ENCODE results near the gene MAP3K5.

Gene MAP3K5

DNA sequence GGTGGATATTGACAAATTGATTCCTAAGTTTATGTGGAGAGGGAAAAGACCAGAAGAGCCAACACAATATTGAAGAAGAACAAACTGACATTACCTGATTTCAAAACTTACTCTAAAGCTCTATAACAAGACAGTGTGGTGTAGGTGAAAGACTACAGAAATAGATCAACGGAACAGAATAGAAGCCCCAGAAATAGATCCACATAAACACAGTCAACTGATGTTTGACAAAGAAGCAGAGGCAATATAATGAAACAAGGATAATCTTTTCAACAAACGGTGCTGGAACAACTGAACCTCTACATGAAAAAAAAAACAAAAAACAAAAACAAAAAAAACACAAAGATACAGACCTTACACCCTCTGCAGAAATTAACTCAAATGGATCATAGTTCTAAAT, 50.2 kb downstream of the MAP3K5 start:
- no peak for DNase-seq

DNA sequence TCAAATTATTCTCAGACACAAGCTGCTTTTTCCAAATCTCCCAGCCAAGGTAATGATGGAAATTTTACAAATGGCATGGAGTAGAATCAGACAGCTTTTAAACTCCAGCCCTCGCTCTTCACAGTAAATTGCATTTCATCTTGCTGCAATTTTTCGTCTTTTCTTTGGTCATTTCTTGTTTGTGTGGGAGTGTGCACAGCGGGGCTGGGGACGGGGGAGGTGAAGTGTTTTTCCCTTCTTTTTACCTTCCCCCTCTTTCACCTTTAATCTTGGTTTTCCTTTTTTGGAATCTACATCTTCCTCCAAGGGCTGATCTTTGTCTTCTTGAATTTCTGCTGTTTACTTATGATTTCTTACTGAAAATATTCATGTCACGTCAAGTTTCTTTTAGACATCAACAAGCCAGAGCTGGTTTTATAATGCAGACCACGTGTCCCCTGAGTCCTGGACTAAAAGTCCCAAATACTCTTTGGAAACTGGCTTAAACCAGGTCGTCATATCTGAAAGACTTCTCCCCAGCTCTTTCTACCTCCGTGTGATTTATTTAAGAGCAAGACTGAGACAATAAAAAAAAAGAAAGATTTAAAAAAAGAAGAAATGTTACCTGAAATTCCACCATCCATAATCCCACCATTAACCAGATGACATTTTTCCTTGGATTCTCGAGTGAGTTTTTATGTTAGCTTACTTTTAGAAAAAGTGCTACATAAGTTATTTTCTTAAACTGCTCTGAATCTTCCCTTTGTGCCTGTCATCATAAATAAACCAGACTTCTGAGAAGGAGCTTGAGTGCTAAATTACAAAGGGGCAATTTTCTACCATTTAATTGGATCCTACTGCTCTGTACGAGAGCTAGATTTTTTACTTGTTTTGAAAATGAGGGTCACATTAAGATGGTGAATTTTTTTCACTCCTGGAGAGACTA, 52.0 kb downstream of the MAP3K5 start:
- no peak for DNase-seq

DNA sequence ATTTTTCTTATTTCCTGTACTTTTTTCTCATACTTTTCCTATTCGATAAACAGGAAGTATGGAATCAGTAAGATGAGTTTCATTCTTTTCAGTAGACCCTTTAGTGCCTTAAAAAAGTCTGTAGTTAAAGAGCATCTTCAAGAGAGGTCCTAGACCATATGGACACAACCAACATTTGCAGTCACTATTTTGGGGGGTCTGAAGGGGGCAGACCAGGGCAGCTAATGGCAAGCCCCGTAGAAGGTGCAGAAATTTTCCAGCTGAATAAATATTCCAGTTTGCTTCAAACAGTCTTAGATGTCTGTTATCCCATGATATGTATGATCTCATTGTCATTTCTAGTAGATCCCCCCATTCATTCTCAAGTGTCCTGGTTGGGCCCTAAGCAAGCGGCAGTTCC, 52.8 kb downstream of the MAP3K5 start:
- no peak for DNase-seq

DNA sequence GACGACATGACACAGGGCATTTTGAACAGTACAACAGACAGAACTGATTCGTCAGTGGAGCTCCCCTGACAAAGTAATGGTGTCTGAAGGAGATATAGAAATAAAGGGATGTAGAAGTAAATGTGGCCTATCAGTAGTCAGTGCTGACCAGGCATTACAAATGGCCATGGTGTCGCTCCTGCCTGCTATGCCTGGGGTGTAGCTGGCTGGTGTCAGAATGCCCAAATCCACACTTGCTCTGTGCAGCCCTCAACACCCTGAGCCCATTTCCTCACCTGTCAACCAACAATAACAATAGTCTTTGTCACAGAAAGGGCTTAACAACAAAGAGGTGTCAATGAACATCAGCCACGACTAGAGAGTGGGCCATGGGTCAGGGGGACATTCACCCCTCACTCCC, 53.2 kb downstream of the MAP3K5 start:
- no peak for DNase-seq

DNA sequence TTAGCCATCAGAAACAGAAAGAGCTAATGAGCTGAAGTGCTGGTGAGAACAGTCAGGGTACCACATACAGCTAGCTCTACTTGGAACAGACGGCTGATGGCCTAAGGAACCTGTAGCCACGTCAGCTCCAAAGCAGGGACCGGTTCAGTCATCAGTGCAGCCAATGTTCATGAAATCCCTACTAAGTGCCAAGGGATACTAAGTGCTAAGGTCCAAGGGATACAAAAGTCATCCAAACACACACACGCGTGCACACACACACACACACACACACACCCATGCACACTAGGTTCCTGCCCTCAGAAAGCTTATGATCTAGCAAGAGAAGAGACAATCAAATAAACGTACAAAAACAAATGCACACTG, 53.6 kb downstream of the MAP3K5 start:
- no peak for DNase-seq

DNA sequence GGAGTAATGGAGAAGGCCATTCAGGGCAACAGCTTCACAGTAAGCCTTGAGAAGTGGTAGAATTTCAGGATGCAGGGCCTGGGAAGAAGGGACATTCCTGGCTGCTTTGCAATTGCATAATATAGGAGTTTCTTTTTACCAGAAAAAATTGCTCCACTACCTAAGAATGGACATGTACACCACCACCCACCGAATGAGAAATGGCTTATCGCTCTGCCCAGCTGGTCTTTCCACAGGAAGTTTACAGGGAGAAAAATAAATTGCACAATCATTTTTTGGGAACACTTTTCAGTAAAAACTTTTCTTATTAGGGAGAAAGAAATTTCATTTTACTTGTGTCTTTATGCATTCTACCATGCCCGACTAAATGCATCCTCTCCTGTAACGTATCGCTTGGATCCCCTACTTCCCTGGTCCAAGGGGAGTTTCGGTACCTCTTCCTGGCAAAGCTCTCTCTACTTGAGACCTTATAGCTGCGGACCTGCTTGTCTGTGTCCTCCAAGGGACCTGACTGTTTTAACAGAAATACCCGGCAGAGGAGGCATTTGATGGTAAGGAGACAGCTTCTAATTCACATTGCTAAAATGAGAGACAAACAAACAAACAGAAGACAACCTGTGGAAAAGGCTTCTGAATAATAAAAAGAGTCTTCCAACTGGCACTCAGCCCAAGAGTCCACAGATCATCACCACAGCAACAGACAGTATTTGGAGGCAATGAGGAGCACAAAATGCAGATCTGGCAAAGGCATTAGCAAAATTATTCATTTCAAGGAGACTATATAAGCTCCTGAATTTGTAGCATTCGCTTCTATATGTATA, 54.2 kb downstream of the MAP3K5 start:
- DNase-seq, result no peak

DNA sequence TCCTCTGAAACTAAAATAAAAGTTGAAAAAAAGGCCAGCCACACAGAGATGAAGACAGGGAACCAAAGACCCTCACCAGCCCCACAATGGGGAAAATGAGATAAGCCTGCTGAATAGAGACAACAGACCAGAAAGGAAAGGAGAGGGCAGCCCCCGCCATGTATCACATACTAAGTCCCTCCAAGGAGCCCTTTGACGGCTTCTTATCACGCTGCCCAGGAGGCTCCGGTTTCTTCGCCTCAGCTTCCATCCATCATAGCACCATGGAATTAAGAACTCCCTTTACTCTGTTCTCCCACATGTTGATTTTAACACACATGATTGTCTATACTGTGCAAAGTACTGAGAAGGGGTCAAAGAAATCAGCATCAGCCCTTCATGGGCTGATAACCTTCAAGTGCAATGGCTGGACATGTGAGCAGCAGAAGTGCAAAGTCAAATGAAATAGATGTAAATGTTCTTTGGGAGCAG, 54.9 kb downstream of the MAP3K5 start:
- no peak for DNase-seq

DNA sequence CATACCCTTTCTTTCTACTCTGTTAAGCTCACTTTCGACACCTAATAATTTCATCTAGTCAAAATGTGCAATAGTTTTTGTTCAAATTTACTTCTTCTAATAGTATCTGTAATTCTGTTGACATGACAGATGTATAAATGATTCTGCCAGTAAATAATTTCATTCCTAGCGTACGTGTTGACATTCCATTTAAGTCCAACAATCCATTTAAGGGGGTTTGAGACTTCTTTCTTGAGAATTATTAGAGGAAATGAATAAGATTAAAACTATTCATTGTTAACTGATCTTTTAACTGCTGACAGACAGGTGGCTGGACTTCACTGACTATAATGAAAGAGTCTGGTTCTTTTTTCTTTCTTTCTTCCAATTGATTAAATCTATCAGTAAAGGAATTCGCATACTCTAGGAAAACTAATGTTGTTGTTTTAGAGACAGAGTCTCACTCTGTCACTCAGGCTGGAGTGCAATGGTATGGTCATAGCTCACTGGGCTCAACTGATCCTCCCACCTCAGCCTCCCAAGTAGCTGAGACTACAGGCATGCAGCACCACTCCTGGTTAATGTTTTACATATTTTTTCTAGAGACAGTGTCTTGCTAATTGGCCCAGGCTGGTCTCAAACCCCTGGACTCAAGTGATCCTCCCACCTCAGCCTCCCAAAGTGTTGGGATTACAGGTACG, 55.9 kb downstream of the MAP3K5 start:
- DNase-seq, result no peak

DNA sequence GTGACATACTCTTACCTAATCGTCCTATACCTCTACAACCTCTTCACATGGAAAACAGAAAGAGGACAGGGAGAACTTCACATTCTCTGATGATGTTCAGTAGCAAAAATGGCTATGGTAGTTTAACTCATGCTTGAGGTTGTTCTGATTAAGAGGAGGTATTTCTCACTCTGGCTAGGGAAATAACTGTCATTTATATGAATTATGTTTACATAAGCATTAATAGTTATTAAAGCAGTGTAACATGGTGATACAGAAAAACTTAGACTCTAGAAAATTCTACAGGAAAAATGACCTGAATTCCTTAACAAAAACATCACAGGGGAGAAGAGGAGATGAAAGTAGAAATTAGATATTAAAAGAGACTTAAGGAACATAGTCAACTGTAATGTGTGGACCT, 57.3 kb downstream of the MAP3K5 start:
- DNase-seq, result no peak

DNA sequence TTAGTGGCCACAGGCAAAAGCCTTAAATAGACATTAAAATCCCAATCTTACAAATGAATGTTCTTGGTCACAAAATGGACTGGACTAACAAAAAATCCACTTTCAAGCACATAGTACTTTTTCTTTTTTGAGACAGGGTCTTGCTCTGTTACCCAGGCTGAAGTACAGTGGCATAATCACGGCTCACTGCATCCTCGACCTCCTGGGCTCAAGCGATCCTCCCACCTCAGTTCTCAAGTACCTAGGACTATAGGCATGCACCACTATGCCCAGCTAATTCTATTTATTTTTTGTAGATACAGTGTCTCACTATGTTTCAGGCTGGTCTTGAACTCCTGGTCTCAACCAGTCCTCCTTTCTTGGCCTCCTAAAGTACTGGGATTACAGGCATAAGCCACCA, 59.4 kb downstream of the MAP3K5 start:
- no peak for DNase-seq

DNA sequence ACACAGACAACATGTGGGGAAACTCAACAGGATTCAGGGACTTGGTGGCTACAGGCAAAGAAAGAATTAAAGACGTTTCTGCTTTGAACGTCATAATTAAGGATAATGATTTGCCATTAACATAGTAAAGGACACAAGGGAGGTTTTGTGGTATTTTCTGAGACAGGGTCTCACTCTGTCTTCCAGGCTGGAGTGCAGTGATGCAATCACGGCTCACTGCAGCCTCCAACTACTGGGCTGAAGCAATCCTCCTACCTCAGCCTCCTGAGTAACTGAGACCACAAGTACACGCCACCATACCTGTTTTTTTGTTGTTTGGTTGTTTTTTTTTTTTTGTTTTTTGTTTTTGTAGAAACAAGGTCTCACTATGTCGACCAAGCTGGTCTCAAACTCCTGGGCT, 62.4 kb downstream of the MAP3K5 start:
- DNase-seq, result no peak

DNA sequence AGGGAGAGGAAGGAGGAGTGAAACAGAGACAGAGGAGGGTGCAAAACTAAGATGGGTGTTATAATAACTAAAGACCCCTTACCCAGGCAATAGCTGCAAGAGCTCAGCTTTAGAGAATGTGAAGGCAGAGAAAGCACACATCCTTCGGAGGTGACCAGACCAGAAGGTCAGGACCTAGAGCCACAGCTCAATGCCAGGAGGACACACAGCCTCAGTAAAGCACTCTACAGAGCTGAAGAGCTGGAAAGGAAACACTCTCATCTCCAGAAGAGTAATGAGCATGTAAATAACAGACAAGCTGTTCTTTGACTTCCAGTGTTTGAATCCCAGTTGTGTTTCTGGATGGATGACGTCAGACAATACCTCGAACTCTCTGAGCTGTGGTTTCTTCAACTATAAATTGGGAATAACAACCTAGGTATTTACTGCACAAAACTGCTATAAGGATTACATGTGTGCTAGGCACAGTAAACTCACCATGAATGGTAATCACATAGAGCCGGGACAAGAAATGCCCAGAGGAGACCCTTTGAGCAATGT, 63.2 kb downstream of the MAP3K5 start:
- DNase-seq, result no peak

DNA sequence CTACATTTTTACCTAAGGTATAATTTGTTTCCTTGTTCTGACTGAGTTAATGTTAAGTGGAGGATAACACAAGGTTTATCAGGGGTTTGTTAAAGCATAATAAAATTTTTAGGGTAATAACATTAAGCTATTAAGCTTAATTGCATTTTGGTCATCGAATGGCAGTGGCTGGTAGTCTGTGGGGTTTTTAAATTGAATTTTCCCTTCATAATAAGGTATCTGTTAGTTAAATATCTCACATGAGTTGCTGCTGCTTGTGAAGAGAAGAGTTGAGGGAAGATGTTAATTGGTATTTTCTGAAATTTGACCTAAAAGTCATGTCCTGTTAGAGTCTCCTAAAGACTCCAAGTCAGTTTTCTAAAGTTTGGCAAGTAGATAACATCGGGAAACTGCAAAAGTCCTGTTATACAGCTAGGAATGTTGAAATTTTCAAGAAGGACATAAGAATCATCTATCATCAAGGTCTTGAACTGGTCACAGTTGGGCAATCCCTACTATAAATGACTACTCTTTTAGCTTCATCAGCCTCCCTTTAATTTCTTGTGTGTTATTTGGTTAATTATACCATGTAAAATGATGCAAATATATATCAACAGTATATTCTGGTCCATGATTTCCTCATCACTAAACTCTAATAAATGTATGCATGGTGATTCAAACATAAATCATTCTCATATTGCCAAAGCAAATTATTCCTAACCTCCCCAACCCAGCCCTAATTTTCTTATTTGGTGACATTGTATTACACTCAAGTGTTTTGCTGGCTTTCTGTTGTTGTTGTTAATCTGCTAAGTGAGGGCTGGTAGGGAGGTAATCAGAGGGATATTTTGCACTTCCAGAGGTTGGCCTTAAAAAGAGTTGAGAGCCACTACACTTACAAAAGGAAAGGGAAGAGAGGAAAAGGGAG, 64.0 kb downstream of the MAP3K5 start:
- no peak for DNase-seq

DNA sequence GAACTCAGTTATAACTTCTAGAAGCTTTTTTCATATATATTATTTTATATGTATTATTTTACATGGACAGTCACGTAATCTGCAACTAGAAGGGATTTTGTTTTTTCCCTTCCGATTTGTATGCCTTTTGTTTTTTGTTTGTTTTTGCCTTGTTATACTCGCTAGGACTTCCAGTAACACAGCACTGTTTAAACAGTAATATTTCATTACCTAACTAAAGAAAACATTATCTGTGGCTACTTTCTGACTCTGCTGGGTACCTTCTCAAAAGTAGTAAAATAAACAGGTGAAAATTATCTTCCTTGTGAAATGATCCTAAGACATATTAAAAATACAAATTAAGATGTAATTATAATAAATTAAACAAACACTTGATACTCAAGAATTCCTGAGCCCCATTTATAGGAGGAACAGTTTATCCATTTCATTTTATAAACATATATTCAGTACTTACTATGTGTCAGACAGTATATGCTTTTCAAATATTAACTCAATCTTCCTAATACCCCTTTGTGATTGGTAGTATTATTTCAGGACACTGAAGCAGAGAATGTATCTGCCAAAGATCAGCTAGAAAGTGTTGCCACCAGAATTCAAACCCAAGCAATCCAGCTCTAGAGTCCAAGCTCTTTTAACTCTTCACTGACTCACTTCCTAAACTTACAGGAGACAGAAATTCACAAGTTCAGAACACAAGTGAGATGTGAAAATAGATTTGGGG, 65.3 kb downstream of the MAP3K5 start:
- DNase-seq, result no peak

DNA sequence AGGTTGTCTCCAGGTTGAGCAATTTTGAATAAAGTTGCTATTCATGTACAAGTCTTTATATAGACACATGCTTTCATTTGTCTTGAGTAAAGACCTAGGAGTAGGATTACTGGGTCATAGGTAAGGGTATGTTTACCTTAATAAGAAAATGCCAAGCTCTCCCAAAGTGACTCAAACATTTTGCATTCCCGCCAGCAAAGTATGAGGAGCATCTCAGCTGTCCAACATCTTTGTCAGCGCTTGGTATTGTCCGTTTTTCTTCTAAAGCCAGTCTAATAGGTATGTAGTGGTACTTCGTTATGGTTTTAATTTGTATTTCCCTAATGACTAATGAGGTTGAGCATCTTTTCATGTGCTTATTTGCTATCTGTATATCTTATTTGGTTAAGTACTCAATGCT, 67.2 kb downstream of the MAP3K5 start:
- DNase-seq, result no peak

DNA sequence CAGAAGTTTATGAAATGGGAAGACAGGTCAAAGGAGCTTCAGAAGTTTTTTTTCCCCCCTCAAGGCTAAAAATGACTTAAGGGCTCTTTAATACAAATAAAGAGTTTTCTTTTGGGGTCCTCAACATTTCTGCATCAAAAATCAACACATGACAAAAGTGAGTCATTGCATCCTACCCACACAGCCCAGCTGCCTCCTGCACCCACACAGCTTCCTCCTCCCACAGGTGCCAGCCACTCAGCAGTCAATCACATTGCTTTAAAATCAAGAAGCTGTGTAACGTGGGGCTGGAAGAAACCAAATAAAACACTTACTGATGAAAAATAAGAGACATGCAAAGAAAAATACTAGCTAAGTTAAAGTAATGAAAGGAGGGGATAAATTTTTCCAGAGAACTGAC, 68.5 kb downstream of the MAP3K5 start:
- no peak for DNase-seq

DNA sequence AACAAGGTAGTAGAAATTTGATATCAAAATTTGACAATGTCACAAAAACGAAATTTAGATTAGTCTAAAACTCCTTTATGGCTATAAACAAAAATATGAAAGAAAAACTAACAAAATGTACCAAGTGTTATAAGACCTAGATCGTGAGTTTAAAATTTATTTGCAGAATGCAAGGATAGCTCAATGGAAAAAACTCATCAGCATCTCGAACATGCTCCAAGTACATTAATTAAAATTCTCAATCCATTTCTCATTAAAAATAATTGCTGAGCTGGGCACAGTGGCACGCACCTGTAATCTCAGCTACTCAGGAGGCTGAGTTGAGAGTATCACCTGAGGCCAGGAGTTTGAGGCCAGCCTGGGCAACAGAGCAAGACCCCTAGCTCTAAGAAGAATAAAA, 70.8 kb downstream of the MAP3K5 start:
- no peak for DNase-seq

DNA sequence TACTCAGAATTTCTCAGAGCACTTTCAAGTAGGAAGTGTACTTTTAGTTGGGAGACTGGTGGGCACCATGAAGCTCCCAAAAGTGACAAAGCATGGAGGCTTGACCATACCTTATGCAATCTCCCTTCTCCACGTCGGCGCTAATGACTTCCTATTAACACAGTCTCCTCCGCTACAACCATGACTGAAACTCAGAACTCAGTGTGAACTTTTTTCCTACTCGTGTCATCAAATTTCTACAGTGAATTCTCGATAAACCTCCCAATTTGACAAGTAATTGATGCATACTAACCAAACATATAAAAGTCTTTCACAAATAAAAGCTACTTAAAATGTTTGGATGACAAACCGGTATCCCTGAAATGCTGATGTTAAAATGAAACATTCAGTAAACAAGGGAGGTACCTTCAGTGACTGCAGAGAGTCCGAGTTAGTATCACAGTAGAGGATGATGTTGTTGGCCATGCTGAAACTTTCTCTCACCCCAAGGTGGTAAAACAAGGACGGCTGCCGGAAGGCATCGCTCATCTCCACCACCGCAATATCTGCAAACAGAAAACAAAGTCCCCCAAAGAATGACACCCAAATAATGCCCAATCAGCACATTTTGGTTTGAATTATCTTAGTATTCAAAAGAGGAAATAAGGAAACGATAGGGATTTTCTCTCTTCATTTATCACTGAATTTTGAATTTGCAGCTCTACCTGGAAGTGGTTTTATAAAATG, 72.1 kb downstream of the MAP3K5 start:
- no peak for DNase-seq

DNA sequence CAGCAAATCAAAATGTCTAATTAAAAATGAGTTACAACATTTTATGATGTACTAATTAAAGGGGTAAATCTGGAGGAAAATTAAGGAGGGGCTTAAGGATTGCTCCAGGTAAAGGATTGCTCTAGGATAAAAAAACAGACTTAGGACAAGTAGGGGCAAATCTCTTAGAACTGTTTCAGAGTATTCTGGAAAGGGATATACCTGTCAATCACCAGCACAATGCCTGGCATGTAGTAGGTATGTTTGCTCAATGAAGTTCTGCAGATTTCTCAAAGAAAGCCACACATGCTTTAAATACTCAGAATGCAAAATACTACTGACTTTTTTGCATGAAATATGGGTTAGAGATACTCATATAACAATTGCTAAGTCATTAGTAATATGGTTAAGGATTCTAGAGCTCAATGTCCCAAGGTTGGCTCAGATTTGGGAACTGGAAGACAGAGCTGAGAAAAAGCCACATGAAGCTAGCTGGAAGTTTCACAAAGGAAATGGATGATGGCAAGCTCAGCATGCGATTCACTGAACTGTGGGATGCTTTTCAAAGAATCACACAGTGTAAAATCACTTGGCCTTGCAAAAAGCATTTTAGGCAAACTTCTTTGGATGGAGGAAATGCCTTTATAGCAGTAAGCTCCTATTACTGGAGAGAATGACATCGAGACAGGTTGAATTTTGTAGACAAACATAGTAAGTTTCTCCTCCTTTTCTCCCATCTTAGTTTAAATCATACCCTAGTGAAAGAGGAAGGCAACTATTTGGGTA, 72.8 kb downstream of the MAP3K5 start:
- no peak for DNase-seq

DNA sequence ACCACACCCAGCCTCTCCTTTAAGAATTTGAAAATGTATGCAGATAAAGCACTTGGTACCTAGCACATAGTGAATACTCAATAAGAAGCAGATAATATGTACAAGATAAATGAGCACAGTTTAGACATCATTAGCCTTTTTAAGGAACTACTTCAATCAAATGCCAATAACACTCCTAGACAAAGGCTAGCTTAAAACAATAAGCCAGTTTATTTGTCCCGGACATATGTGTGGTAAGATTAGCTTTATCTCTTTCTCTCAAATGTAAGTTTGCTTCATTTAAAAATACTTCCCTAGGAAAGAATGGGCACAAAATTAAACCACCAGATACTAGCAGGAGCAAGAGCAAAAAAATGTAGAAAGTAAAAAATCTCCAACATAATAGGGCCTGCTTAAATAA, 73.8 kb downstream of the MAP3K5 start:
- no peak for DNase-seq

Data from right forelimb (tissue), 1 donor.